Neural progenitor cell (in vitro differentiated cells): ENCODE data around the gene PARP4. TPM values are rescaled to one million over a fixed set of nuclear protein-coding genes. Genes with fewer than 3 reads are reported as not detected.
"Not testable (repeated sequence)": the region's sequence is repeated elsewhere in the genome, so short reads cannot be mapped to it uniquely, and the experiment has no call there.

Experiments used
- DNase-seq: peaks from one replicate; pipeline ENCODE4 v3.0.0-alpha.2; 2016; ENCODE audit warnings: low spot score
- H2AFZ ChIP-seq: fragments of 200-600 bp; sonication (generic); replicated peaks from 2 replicates; pipeline ENCODE4 v1.6.1; 2016; ENCODE audit warnings: antibody characterized with exemption
- H3F3A ChIP-seq: fragments of 200-600 bp; sonication (generic); 2 replicates; pipeline ENCODE4 v1.6.1; 2016; ENCODE audit warnings: antibody characterized with exemption, low read depth
- H3K27ac ChIP-seq: fragments of 200-600 bp; sonication (generic); 2 replicates; pipeline ENCODE4 v1.5.1; 2016; ENCODE audit warnings: mild to moderate bottlenecking
- H3K27me3 ChIP-seq: fragments of 200-600 bp; sonication (generic); 2 replicates; pipeline ENCODE4 v1.6.1; 2016; ENCODE audit warnings: mild to moderate bottlenecking, moderate library complexity
- H3K36me3 ChIP-seq: fragments of 200-600 bp; sonication (generic); 2 replicates; pipeline ENCODE4 v1.5.1; 2016
- H3K4me1 ChIP-seq: fragments of 200-600 bp; sonication (generic); 2 replicates; pipeline ENCODE4 v1.6.1; 2016; ENCODE audit warnings: mixed run types
- H3K4me2 ChIP-seq: fragments of 200-600 bp; sonication (generic); 2 replicates; pipeline ENCODE4 v1.6.1; 2016
- H3K4me3 ChIP-seq: fragments of 200-600 bp; sonication (generic); 2 replicates; pipeline ENCODE4 v1.5.1; 2016
- H3K79me2 ChIP-seq: fragments of 200-600 bp; sonication (generic); 2 replicates; pipeline ENCODE4 v1.6.1; 2016; ENCODE audit warnings: low read depth
- H3K9ac ChIP-seq: fragments of 200-600 bp; sonication (generic); 2 replicates; pipeline ENCODE4 v1.6.1; 2016
- H3K9me3 ChIP-seq: fragments of 200-600 bp; sonication (generic); 2 replicates; pipeline ENCODE4 v1.5.1; 2016; ENCODE audit warnings: low read depth
- H4K20me1 ChIP-seq: fragments of 200-600 bp; sonication (generic); 2 replicates; pipeline ENCODE4 v1.6.1; 2016; ENCODE audit warnings: low read depth
- H3K27ac Mint-ChIP-seq: 3 replicates; pipeline ENCODE4 v1.8.0; 2021; ENCODE audit warnings: mixed read lengths
- H3K27me3 Mint-ChIP-seq: 2 replicates; pipeline ENCODE4 v1.8.0; 2022; ENCODE audit warnings: low read depth, mild to moderate bottlenecking, inconsistent platforms, moderate library complexity, mixed read lengths; ENCODE audit not compliant: insufficient read depth
- H3K36me3 Mint-ChIP-seq: 3 replicates; pipeline ENCODE4 v1.8.0; 2021; ENCODE audit warnings: mixed read lengths
- H3K4me1 Mint-ChIP-seq: 3 replicates; pipeline ENCODE4 v1.8.0; 2021; ENCODE audit warnings: mixed read lengths
- H3K4me3 Mint-ChIP-seq: 3 replicates; pipeline ENCODE4 v1.8.0; 2021; ENCODE audit warnings: mild to moderate bottlenecking, moderate library complexity, mixed read lengths
- H3K9me3 Mint-ChIP-seq: 3 replicates; pipeline ENCODE4 v1.8.0; 2020; ENCODE audit warnings: mixed read lengths
- EZH2 ChIP-seq: fragments of 200-600 bp; sonication (generic); IDR thresholded peaks from 2 replicates; pipeline ENCODE4 v1.6.1; 2017; ENCODE audit warnings: antibody characterized with exemption, mild to moderate bottlenecking, moderate library complexity
- EZH2phosphoT487 ChIP-seq: fragments of 200-600 bp; sonication (generic); IDR thresholded peaks from 2 replicates; pipeline ENCODE4 v1.6.1; 2017; ENCODE audit warnings: antibody characterized with exemption
- total RNA-seq: library from RNA; depleted of rRNA; stranded (reverse); fragments of >200 nt; gene quantifications from 2 replicates; pipeline ENCODE4 v1.2.3, GENCODE V29; 2015; ENCODE audit warnings: low replicate concordance
- TF ChIP-seq, protein P1 (sequence below): fragments of 200-600 bp; sonication (generic); IDR thresholded peaks from 2 replicates; pipeline ENCODE4 v1.5.1; 2017; ENCODE audit warnings: antibody characterized with exemption, mild to moderate bottlenecking

PARP4 gene
- total RNA-seq, 1 donor from 2014 or later: 44.6 TPM

- Mint-ChIP-seq H3K27me3 (peaks cover 5% of the 10 kb centered on the region), H3K4me3 (no peak overlapping the region), H3K27ac (no peak overlapping the region), H3K36me3 (no peaks in the 10 kb centered on the region), H3K4me1 (no peaks in the 10 kb centered on the region), H3K9me3 (no peaks in the 10 kb centered on the region)
- Histone ChIP-seq H3K4me2 (no peak overlapping the region), H3K9me3 (no peaks in the 10 kb centered on the region), H3F3A (no peaks in the 10 kb centered on the region), H3K27ac (no peak overlapping the region), H2AFZ (peak overlapping the region; percentile 68), H3K36me3 (no peaks in the 10 kb centered on the region), H4K20me1 (no peaks in the 10 kb centered on the region), H3K79me2 (no peaks in the 10 kb centered on the region), H3K27me3 (no peaks in the 10 kb centered on the region), H3K9ac (no peak overlapping the region), H3K4me3 (no peak overlapping the region), H3K4me1 (no peaks in the 10 kb centered on the region)
- TF ChIP-seq EZH2phosphoT487: no peak
- TF ChIP-seq EZH2: no peak
- TF ChIP-seq, protein P1, sequence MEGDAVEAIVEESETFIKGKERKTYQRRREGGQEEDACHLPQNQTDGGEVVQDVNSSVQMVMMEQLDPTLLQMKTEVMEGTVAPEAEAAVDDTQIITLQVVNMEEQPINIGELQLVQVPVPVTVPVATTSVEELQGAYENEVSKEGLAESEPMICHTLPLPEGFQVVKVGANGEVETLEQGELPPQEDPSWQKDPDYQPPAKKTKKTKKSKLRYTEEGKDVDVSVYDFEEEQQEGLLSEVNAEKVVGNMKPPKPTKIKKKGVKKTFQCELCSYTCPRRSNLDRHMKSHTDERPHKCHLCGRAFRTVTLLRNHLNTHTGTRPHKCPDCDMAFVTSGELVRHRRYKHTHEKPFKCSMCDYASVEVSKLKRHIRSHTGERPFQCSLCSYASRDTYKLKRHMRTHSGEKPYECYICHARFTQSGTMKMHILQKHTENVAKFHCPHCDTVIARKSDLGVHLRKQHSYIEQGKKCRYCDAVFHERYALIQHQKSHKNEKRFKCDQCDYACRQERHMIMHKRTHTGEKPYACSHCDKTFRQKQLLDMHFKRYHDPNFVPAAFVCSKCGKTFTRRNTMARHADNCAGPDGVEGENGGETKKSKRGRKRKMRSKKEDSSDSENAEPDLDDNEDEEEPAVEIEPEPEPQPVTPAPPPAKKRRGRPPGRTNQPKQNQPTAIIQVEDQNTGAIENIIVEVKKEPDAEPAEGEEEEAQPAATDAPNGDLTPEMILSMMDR: no peak
- peak; percentile 9 for DNase-seq
Observed at GRCh38 chr13:24381541-24382265, 130.9 kb downstream of the PARP4 start.

DNA sequence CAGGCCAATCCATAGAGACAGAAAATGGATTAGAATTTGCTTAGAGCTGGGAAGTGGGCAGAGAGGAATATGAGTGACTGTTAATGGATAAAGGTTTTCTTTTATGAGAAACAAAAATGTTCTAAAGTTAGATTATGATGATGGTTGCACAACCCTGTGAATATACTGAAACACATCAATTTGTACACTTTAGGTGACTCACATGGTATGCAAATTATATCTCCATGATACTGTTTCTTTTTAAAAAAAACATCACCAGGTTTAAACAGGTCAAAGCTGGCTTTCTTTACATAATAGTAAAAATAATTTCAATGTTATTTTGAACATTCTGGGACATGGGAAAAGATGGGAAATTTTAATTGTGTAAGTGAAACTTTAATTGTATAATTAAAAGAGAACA, 131.7 kb downstream of the PARP4 start:
- H3K79me2 ChIP-seq, H3K9ac ChIP-seq, H3K27me3 ChIP-seq, H3K36me3 ChIP-seq, H3K27ac Mint-ChIP-seq, H3K36me3 Mint-ChIP-seq, H3K4me2 ChIP-seq, H4K20me1 ChIP-seq, H3K4me1 Mint-ChIP-seq, H3K4me3 ChIP-seq, H3K27ac ChIP-seq, H3K27me3 Mint-ChIP-seq, DNase-seq, H3K9me3 ChIP-seq, H3F3A ChIP-seq, H3K4me1 ChIP-seq, H3K9me3 Mint-ChIP-seq, H3K4me3 Mint-ChIP-seq: not testable (repeated sequence)
- peak overlapping the region; percentile 68 for H2AFZ ChIP-seq

- not testable (repeated sequence) for H3K4me1 Mint-ChIP-seq, H3K4me3 ChIP-seq, H2AFZ ChIP-seq, H3K9me3 ChIP-seq, H3K27me3 ChIP-seq, H3K9me3 Mint-ChIP-seq, H3K36me3 Mint-ChIP-seq, H3F3A ChIP-seq, H3K4me3 Mint-ChIP-seq, H3K27ac Mint-ChIP-seq, H3K9ac ChIP-seq, DNase-seq, H3K36me3 ChIP-seq, H3K4me2 ChIP-seq, H3K27me3 Mint-ChIP-seq, H3K27ac ChIP-seq, H3K4me1 ChIP-seq, H4K20me1 ChIP-seq, H3K79me2 ChIP-seq
Observed at GRCh38 chr13:24380227-24380626, 132.4 kb downstream of the PARP4 start.

DNA sequence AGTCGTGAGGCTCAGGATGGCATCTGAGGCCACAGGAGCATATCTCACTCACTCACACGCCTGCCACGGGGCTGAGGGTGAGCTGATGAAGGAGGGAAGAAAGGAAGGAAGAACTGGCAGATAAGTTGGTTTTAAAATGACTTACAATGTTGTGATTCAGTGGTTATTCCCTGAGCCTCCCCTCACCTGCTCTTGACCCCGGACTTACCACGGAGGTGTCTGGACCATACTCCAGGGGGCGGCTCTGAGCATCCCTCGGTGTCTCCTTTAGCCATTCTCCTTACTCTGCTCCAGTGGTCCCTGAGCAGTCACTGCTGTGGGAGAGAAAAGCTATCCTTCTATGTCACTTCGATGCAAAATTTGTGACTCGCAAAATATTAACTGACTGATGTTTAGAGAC, 141.3 kb downstream of the PARP4 start:
- H3K27ac ChIP-seq, H3K9ac ChIP-seq, H3K4me1 ChIP-seq, H3K4me3 ChIP-seq, H3K4me1 Mint-ChIP-seq, H3F3A ChIP-seq, H3K4me2 ChIP-seq, H3K79me2 ChIP-seq, H3K27me3 ChIP-seq, DNase-seq, H3K4me3 Mint-ChIP-seq, H3K36me3 ChIP-seq, H3K9me3 ChIP-seq, H3K27me3 Mint-ChIP-seq, H4K20me1 ChIP-seq, H3K36me3 Mint-ChIP-seq, H2AFZ ChIP-seq: not testable (repeated sequence)
- Mint-ChIP-seq H3K27ac (peak overlapping the region; percentile 22), H3K9me3 (peaks cover 17% of the 10 kb centered on the region)

Other genes with a start within 250 kb of the PARP4 start
- gene C1QTNF9, start 203.2 kb downstream of the PARP4 start, total RNA-seq: not detected in 2 replicates
- gene ATP12A, start 167.6 kb upstream of the PARP4 start, total RNA-seq: 0.28 TPM in 1 of 2 replicates, not detected in the other